ENCODE results near the gene STXBP2.

Gene STXBP2

GRCh38 chr19:7678971-7679751 lies 42.3 kb downstream of the STXBP2 start:
- no peak for TF ChIP-seq TAF1 (IDR thresholded peaks at IDR 0.05; ENCODE audit: borderline replicate concordance, low read depth, low read length)
- peak; percentile 91 for FAIRE-seq
- DNase-seq (ENCODE audit: insufficient read length) = no peak

- no peak for TF ChIP-seq POLR2A (IDR thresholded peaks at IDR 0.05; ENCODE audit: low read depth, low read length)
- TF ChIP-seq TAF1 (IDR thresholded peaks at IDR 0.05; ENCODE audit: borderline replicate concordance, low read depth, low read length) = no peak
- TF ChIP-seq POLR2AphosphoS5 (IDR thresholded peaks at IDR 0.05; ENCODE audit: low read depth, low read length) = no peak
- FAIRE-seq (no peak), DNase-seq (ENCODE audit: insufficient read length) (no peak)
Measured at GRCh38 chr19:7679771-7680605, 43.1 kb downstream of the STXBP2 start.

- TF ChIP-seq TAF1 (IDR thresholded peaks at IDR 0.05; ENCODE audit: borderline replicate concordance, low read depth, low read length) (no peak), POLR2A (IDR thresholded peaks at IDR 0.05; ENCODE audit: low read depth, low read length) (0 out of 2 replicates have a peak, but pooled peaks have one; percentile 27), POLR2AphosphoS5 (IDR thresholded peaks at IDR 0.05; ENCODE audit: low read depth, low read length) (no peak)
- DNase-seq (ENCODE audit: insufficient read length) (peak; percentile 78), FAIRE-seq (peak; percentile 92)
Measured at GRCh38 chr19:7680606-7681339, 43.9 kb downstream of the STXBP2 start, which contains the start of gene TRAPPC5. TSS of gene TRAPPC5 (plus strand) at chr19:7680833. CDS start at chr19:7682254, 1,421 bp downstream.

GRCh38 chr19:7681340-7682174 lies 44.6 kb downstream of the STXBP2 start:
- DNase-seq (ENCODE audit: insufficient read length) = peak; percentile 77
- no peak for TF ChIP-seq POLR2AphosphoS5 (IDR thresholded peaks at IDR 0.05; ENCODE audit: low read depth, low read length)
- peak; percentile 32; the same call in 1 of the 2 replicates for TF ChIP-seq POLR2A (IDR thresholded peaks at IDR 0.05; ENCODE audit: low read depth, low read length)
- peak; percentile 83 for FAIRE-seq

DNA sequence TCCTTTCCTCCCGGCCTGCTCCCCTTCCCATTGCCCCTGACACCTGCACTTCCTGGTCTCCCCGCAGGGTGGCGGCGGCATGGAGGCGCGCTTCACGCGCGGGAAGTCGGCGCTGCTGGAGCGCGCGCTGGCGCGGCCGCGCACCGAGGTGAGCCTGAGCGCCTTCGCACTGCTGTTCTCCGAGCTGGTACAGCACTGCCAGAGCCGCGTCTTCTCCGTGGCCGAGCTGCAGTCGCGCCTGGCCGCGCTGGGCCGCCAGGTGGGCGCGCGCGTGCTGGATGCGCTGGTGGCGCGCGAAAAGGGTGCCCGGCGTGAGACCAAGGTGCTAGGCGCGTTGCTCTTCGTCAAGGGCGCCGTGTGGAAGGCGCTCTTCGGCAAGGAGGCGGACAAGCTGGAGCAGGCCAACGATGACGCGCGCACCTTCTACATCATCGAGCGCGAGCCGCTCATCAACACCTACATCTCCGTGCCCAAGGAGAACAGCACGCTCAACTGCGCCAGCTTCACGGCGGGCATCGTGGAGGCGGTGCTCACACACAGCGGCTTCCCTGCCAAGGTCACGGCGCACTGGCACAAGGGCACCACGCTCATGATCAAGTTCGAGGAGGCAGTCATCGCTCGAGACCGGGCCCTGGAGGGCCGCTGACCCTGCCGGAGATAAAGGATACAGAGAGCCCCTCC lies 45.4 kb downstream of the STXBP2 start:
- FAIRE-seq = no peak
- TF ChIP-seq POLR2AphosphoS5 (IDR thresholded peaks at IDR 0.05; ENCODE audit: low read depth, low read length) (no peak), POLR2A (IDR thresholded peaks at IDR 0.05; ENCODE audit: low read depth, low read length) (no peak), TAF1 (IDR thresholded peaks at IDR 0.05; ENCODE audit: borderline replicate concordance, low read depth, low read length) (no peak)
- no peak for DNase-seq (ENCODE audit: insufficient read length)

DNA sequence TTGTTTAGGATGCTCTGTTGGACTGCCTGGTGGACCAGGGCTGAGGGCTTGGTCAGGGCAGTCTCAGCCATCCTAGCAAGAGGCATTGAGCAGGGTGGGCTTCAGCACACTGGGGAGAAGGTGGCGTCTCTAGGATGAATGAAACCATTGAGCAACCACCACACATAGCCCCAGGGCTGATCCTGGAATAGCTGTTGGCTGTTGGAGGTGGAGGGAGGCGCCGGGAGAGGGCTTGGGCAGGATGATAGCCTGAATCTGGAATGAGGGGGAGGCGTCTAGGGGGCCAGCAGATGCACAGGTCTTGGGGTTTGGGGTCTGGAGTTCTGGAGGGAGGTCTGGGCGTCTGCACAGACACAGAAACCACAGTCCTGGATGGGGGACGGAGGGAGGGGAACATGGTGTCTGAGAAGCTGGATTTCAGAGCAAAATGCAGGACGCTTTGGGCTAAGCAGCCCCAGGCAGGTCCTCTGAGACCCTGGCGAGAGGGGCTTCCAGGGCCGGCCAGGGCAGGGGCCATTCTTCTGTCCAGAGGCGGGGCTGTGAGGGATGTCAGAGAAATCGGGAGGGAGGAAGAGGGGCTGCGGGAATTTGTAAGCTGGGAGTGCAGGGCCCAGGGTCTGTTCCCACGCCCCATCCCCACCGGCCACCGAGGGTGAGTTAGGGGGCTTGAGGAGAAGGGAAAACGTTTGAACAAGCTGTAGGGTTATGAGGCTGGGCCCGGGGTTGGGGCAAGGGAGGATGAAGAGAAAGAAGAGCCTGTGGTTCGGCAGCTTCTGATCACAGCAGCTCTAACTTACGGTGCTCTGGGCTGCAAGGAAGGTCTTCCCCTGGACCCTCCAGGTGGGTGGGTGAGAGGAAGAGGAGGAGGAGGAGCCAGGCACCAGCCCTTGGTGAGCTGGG lies 48.9 kb downstream of the STXBP2 start:
- TF ChIP-seq POLR2A (IDR thresholded peaks at IDR 0.05; ENCODE audit: low read depth, low read length) (no peak), POLR2AphosphoS5 (IDR thresholded peaks at IDR 0.05; ENCODE audit: low read depth, low read length) (peak; percentile 33; the same call in 1 of the 2 replicates)
- FAIRE-seq = no peak
- no peak for DNase-seq (ENCODE audit: insufficient read length)

DNA sequence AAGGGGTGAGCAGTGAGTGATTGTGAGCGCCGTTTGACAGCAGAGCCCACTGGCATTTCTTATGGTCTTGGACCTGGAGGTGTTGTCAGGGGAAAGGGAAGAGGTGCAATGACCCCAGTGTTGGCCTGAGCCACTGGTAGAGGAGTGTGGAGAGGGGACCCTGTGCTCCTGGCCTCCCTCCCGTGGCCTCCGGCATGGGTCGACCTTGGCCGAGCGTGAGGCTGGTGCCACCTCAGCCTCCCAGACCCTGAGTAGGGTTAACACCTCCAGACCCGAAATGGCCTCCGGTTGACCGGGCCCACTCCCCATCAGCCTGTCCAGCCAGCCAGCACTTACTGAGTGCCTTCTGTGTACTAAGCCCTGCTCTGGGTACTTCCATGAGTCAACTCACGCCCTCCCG lies 50.3 kb downstream of the STXBP2 start:
- TF ChIP-seq POLR2A (IDR thresholded peaks at IDR 0.05; ENCODE audit: low read depth, low read length) = peak; percentile 68
- TF ChIP-seq POLR2AphosphoS5 (IDR thresholded peaks at IDR 0.05; ENCODE audit: low read depth, low read length) = peak; percentile 87
- TF ChIP-seq TAF1 (IDR thresholded peaks at IDR 0.05; ENCODE audit: borderline replicate concordance, low read depth, low read length) = no peak
- no peak for DNase-seq (ENCODE audit: insufficient read length)
- FAIRE-seq = no peak

GRCh38 chr19:7689165-7689564 lies 52.3 kb downstream of the STXBP2 start:
- TF ChIP-seq POLR2AphosphoS5 (IDR thresholded peaks at IDR 0.05; ENCODE audit: low read depth, low read length) (no peak), POLR2A (IDR thresholded peaks at IDR 0.05; ENCODE audit: low read depth, low read length) (no peak), TAF1 (IDR thresholded peaks at IDR 0.05; ENCODE audit: borderline replicate concordance, low read depth, low read length) (no peak)
- no peak for DNase-seq (ENCODE audit: insufficient read length)
- no peak for FAIRE-seq

DNA sequence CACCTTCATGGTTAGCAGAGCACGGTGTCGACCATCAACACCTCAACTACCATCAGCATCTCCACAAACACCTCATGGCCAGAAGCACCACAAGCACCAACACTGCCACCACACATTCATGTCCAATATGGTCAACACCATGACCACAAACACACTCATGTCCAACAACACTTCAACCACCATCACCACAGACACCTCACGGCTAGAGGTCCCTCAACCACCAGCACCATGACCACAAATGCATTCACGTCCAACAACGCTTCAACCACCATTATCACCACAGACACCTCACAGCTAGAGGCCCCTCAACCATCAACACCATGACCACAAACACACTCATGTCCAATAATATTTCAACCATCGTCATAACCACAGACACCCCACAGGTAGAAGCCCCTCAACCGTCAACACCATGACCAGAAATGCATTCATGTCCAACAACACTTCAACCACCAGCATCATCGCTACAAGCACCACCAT lies 53.9 kb downstream of the STXBP2 start:
- no peak for DNase-seq (ENCODE audit: insufficient read length)
- FAIRE-seq = no peak
- no peak for TF ChIP-seq POLR2AphosphoS5 (IDR thresholded peaks at IDR 0.05; ENCODE audit: low read depth, low read length)
- TF ChIP-seq TAF1 (IDR thresholded peaks at IDR 0.05; ENCODE audit: borderline replicate concordance, low read depth, low read length) = no peak
- no peak for TF ChIP-seq POLR2A (IDR thresholded peaks at IDR 0.05; ENCODE audit: low read depth, low read length)
